Choroid plexus epithelial cell (primary cell): ENCODE data around the gene PHYH.
"Not testable (repeated sequence)": the region's sequence is repeated elsewhere in the genome, so short reads cannot be mapped to it uniquely, and the experiment has no call there.

Experiments used
- DNase-seq: peaks from one replicate; pipeline ENCODE4 v3.0.0-alpha.2; 2010; ENCODE audit warnings: low read depth
- H3K4me3 ChIP-seq: 2 replicates; pipeline ENCODE4 v1.5.1; 2011; ENCODE audit warnings: low read depth, mild to moderate bottlenecking, control low read depth, low read length, moderate library complexity
- CTCF ChIP-seq: conservative IDR thresholded peaks from 2 replicates; pipeline ENCODE4 v1.5.1; 2011; ENCODE audit warnings: low read depth, mild to moderate bottlenecking, control low read depth, inconsistent platforms, low read length, moderate library complexity

The PHYH gene

GRCh38 chr10:13256627-13257026, 43.2 kb downstream of the PHYH start:
- no peak for TF ChIP-seq CTCF
- no peak overlapping the region for H3K4me3 ChIP-seq
- DNase-seq, result no peak

GRCh38 chr10:13253726-13254125, 46.1 kb downstream of the PHYH start:
- no peak overlapping the region for H3K4me3 ChIP-seq
- DNase-seq, result no peak
- no peak for TF ChIP-seq CTCF

- TF ChIP-seq CTCF, result no peak
- DNase-seq, result no peak
- no peak overlapping the region for H3K4me3 ChIP-seq
These were observed 52.1 kb downstream of the PHYH start for GRCh38 chr10:13247784-13248183.

GRCh38 chr10:13247246-13247645, 52.6 kb downstream of the PHYH start:
- H3K4me3 ChIP-seq, result no peak overlapping the region
- TF ChIP-seq CTCF, result no peak
- DNase-seq, result no peak

- H3K4me3 ChIP-seq, DNase-seq: not testable (repeated sequence)
These were observed 57.6 kb downstream of the PHYH start for GRCh38 chr10:13242260-13242659.

GRCh38 chr10:13241613-13242012, 58.3 kb downstream of the PHYH start:
- no peak overlapping the region for H3K4me3 ChIP-seq
- no peak for DNase-seq
- TF ChIP-seq CTCF, result no peak

- DNase-seq, result no peak
- no peak overlapping the region for H3K4me3 ChIP-seq
- TF ChIP-seq CTCF, result no peak
These were observed 59.9 kb downstream of the PHYH start for GRCh38 chr10:13239923-13240322.
